Measurements from ENCODE around the gene CPED1. TPM values are rescaled to one million over a fixed set of nuclear protein-coding genes. Genes with fewer than 3 reads are reported as not detected.

Gene CPED1
- total RNA-seq, 1 experiment from 2014 or later: 0.39 TPM

GRCh38 chr7:121331048-121331447 lies 342.5 kb downstream of the CPED1 start:
- Histone ChIP-seq H3K4me3 (ENCODE audit: low read depth in 2 of 2, low read length in 2 of 2) (no peak overlapping the region), H3K27ac (ENCODE audit: low read length) (no peak overlapping the region), H3K27me3 (ENCODE audit: control insufficient read depth, insufficient read depth, low read length) (peaks cover 66% of the 10 kb centered on the region), H3K4me1 (ENCODE audit: control insufficient read depth, insufficient read depth, low read length) (no peaks in the 10 kb centered on the region), H3K36me3 (ENCODE audit: control insufficient read depth, insufficient read depth, low read length) (peaks cover 5% of the 10 kb centered on the region; the same call in 1 of the 2 replicates), H3K9me3 (ENCODE audit: control insufficient read depth, insufficient read depth, low read depth, low read length) (no peaks in the 10 kb centered on the region)
- DNase-seq (ENCODE audit: low read depth, low spot score): no peak
- intact Hi-C loops (cut with micrococcal nuclease; ENCODE audit: unreplicated experiment) (no loop called here), in situ Hi-C loops (cut with HindIII; ENCODE audit: low pct_unique_long_range_greater_than_20kb, low sequenced_read_pairs) (no loop called here)
- ChIA-PET POLR2A (interaction anchor here (0.7 kb wide), 1 partner anchor 224 kb away, joined by 3 read pairs; no protein-coding TSS in a partner anchor), CTCF (no interaction called here)
- no TSS peak for BruUV-seq (replicated peaks)
- TF ChIP-seq SIN3A (IDR thresholded peaks at IDR 0.05; ENCODE audit: borderline replicate concordance, insufficient read depth, low read depth, low read length): no peak
- TF ChIP-seq CTCF (IDR thresholded peaks at IDR 0.05): no peak
- no peak for TF ChIP-seq REST (IDR thresholded peaks at IDR 0.05; ENCODE audit: insufficient read depth in 1 of 2, low read depth in 2 of 2, low read length in 1 of 2)
- TF ChIP-seq POLR2AphosphoS5 (IDR thresholded peaks at IDR 0.05; ENCODE audit: low read depth, low read length): no peak
- TF ChIP-seq TCF7L2 (IDR thresholded peaks at IDR 0.05; ENCODE audit: low read depth, low read length): no peak
- ATAC-seq: no peak

GRCh38 chr7:121331574-121331973 lies 343.1 kb downstream of the CPED1 start:
- ATAC-seq (no peak), DNase-seq (ENCODE audit: low read depth, low spot score) (no peak)
- Histone ChIP-seq H3K27me3 (ENCODE audit: control insufficient read depth, insufficient read depth, low read length) (peaks cover 67% of the 10 kb centered on the region), H3K4me3 (ENCODE audit: low read depth in 2 of 2, low read length in 2 of 2) (no peak overlapping the region), H3K4me1 (ENCODE audit: control insufficient read depth, insufficient read depth, low read length) (no peaks in the 10 kb centered on the region), H3K9me3 (ENCODE audit: control insufficient read depth, insufficient read depth, low read depth, low read length) (no peaks in the 10 kb centered on the region), H3K36me3 (ENCODE audit: control insufficient read depth, insufficient read depth, low read length) (peaks cover 5% of the 10 kb centered on the region; the same call in 1 of the 2 replicates), H3K27ac (ENCODE audit: low read length) (no peak overlapping the region)
- in situ Hi-C loops (cut with HindIII; ENCODE audit: low pct_unique_long_range_greater_than_20kb, low sequenced_read_pairs) (no loop called here), intact Hi-C loops (cut with micrococcal nuclease; ENCODE audit: unreplicated experiment) (no loop called here)
- POLR2A ChIA-PET: no interaction called here
- BruUV-seq (replicated peaks): no TSS peak
- no peak for TF ChIP-seq REST (IDR thresholded peaks at IDR 0.05; ENCODE audit: insufficient read depth in 1 of 2, low read depth in 2 of 2, low read length in 1 of 2)
- no peak for TF ChIP-seq TCF7L2 (IDR thresholded peaks at IDR 0.05; ENCODE audit: low read depth, low read length)
- no peak for TF ChIP-seq SIN3A (IDR thresholded peaks at IDR 0.05; ENCODE audit: borderline replicate concordance, insufficient read depth, low read depth, low read length)
- TF ChIP-seq POLR2AphosphoS5 (IDR thresholded peaks at IDR 0.05; ENCODE audit: low read depth, low read length): no peak
- TF ChIP-seq CTCF (IDR thresholded peaks at IDR 0.05): no peak
- CTCF ChIA-PET: no interaction called here
